H9 (cell line): ENCODE data around the gene TMEM200A. TPM values are rescaled to one million over a fixed set of nuclear protein-coding genes. Genes with fewer than 3 reads are reported as not detected.

Experiments used
- DNase-seq: peaks from one replicate; pipeline ENCODE4 v3.0.0-alpha.2; 2017
- H2AFZ ChIP-seq: one replicate; pipeline ENCODE4 v1.6.1; 2013; ENCODE audit warnings: mild to moderate bottlenecking, low read length, control low read depth, moderate library complexity
- H2AK5ac ChIP-seq: 2 replicates; pipeline ENCODE4 v1.6.1; 2013; ENCODE audit warnings: low read length, control low read depth, mixed read lengths; ENCODE audit not compliant: insufficient read length
- H2BK120ac ChIP-seq: one replicate; pipeline ENCODE4 v1.6.1; 2013; ENCODE audit warnings: low read depth, mild to moderate bottlenecking, low read length, control low read depth, inconsistent platforms; ENCODE audit not compliant: poor library complexity, severe bottlenecking
- H2BK12ac ChIP-seq: 2 replicates; pipeline ENCODE4 v1.6.1; 2013; ENCODE audit warnings: low read length, control low read depth, mixed read lengths, low read depth; ENCODE audit not compliant: insufficient read length
- H2BK15ac ChIP-seq: 2 replicates; pipeline ENCODE4 v1.6.1; 2013; ENCODE audit warnings: low read depth, low read length, control low read depth
- H2BK20ac ChIP-seq: one replicate; pipeline ENCODE4 v1.6.1; 2013; ENCODE audit warnings: low read depth, mild to moderate bottlenecking, low read length, control low read depth, inconsistent platforms; ENCODE audit not compliant: poor library complexity, severe bottlenecking
- H2BK5ac ChIP-seq: 2 replicates; pipeline ENCODE4 v1.6.1; 2013; ENCODE audit warnings: low read length, control low read depth, mixed read lengths; ENCODE audit not compliant: insufficient read length
- H3K14ac ChIP-seq: 2 replicates; pipeline ENCODE4 v1.6.1; 2013; ENCODE audit warnings: low read length, control low read depth; ENCODE audit not compliant: insufficient read depth
- H3K18ac ChIP-seq: 2 replicates; pipeline ENCODE4 v1.6.1; 2013; ENCODE audit warnings: low read depth, mild to moderate bottlenecking, mixed read lengths, low read length, control low read depth; ENCODE audit not compliant: insufficient read length
- H3K23ac ChIP-seq: 2 replicates; pipeline ENCODE4 v1.6.1; 2013; ENCODE audit warnings: low read length, control low read depth, mixed read lengths, low read depth; ENCODE audit not compliant: insufficient read length
- H3K23me2 ChIP-seq: 2 replicates; pipeline ENCODE4 v1.6.1; 2013; ENCODE audit warnings: low read depth, mild to moderate bottlenecking, mixed read lengths, low read length, control low read depth; ENCODE audit not compliant: insufficient read length, poor library complexity, severe bottlenecking
- H3K27ac ChIP-seq: 2 replicates; pipeline ENCODE4 v1.5.1; 2013; ENCODE audit warnings: low read length, control low read depth, mixed read lengths, low read depth; ENCODE audit not compliant: insufficient read length
- H3K27me3 ChIP-seq: 2 replicates; pipeline ENCODE4 v1.6.1; 2013; ENCODE audit warnings: low read length, control low read depth, inconsistent platforms; ENCODE audit not compliant: insufficient read depth
- H3K4ac ChIP-seq: 2 replicates; pipeline ENCODE4 v1.6.1; 2013; ENCODE audit warnings: low read depth, mild to moderate bottlenecking, control low read depth, inconsistent platforms, low read length, moderate library complexity
- H3K4me1 ChIP-seq: 2 replicates; pipeline ENCODE4 v1.6.1; 2013; ENCODE audit warnings: low read length, control low read depth, inconsistent platforms; ENCODE audit not compliant: insufficient read depth
- H3K4me2 ChIP-seq: 2 replicates; pipeline ENCODE4 v1.6.1; 2013; ENCODE audit warnings: low read length, control low read depth, mixed read lengths; ENCODE audit not compliant: insufficient read length, insufficient read depth
- H3K56ac ChIP-seq: 2 replicates; pipeline ENCODE4 v1.6.1; 2013; ENCODE audit warnings: low read depth, mild to moderate bottlenecking, mixed read lengths, low read length, control low read depth; ENCODE audit not compliant: insufficient read length
- H3K79me1 ChIP-seq: 2 replicates; pipeline ENCODE4 v1.6.1; 2013; ENCODE audit warnings: low read depth, mild to moderate bottlenecking, moderate library complexity, low read length, control low read depth, inconsistent platforms; ENCODE audit not compliant: insufficient read depth, poor library complexity, severe bottlenecking
- H3K79me2 ChIP-seq: 2 replicates; pipeline ENCODE4 v1.6.1; 2013; ENCODE audit warnings: low read length, control low read depth, inconsistent platforms; ENCODE audit not compliant: insufficient read depth
- H3K9ac ChIP-seq: 2 replicates; pipeline ENCODE4 v1.6.1; 2013; ENCODE audit warnings: low read length, control low read depth, mixed read lengths; ENCODE audit not compliant: insufficient read length; ENCODE audit errors: extremely low read depth
- H3K9me3 ChIP-seq: one replicate; pipeline ENCODE4 v1.6.1; 2013; ENCODE audit warnings: low read depth, low read length, inconsistent platforms; ENCODE audit not compliant: control insufficient read depth
- H3T11ph ChIP-seq: one replicate; pipeline ENCODE4 v1.6.1; 2013; ENCODE audit warnings: mild to moderate bottlenecking, low read length, control low read depth, inconsistent platforms
- H4K20me1 ChIP-seq: one replicate; pipeline ENCODE4 v1.6.1; 2013; ENCODE audit not compliant: control insufficient read depth, insufficient read length, insufficient read depth
- H4K5ac ChIP-seq: 2 replicates; pipeline ENCODE4 v1.6.1; 2013; ENCODE audit warnings: low read depth, mild to moderate bottlenecking, mixed read lengths, low read length, control low read depth; ENCODE audit not compliant: insufficient read length
- H4K8ac ChIP-seq: replicated peaks from 2 replicates; pipeline ENCODE4 v1.6.1; 2013; ENCODE audit warnings: low read length, control low read depth, mixed read lengths, low read depth; ENCODE audit not compliant: insufficient read length
- H4K91ac ChIP-seq: 2 replicates; pipeline ENCODE4 v1.6.1; 2013; ENCODE audit warnings: low read depth, mild to moderate bottlenecking, moderate library complexity, mixed read lengths, low read length, control low read depth; ENCODE audit not compliant: insufficient read length
- H3K27ac Mint-ChIP-seq, 3 experiments: 2 replicates in 2 of 3; 3 replicates in 1 of 3; pipeline ENCODE4 v1.8.0; 2020 to 2021; ENCODE audit warnings: mixed read lengths in 3 of 3, mild to moderate bottlenecking in 1 of 3, moderate library complexity in 1 of 3
- H3K27me3 Mint-ChIP-seq: 2 replicates; pipeline ENCODE4 v1.8.0; 2021; ENCODE audit warnings: low read depth, mild to moderate bottlenecking, moderate library complexity, mixed read lengths
- H3K36me3 Mint-ChIP-seq, 3 experiments: 2 replicates in 2 of 3; 3 replicates in 1 of 3; pipeline ENCODE4 v1.8.0; 2020 to 2021; ENCODE audit warnings: low read depth in 3 of 3, mixed read lengths in 3 of 3; ENCODE audit not compliant: insufficient read depth in 1 of 3
- H3K4me1 Mint-ChIP-seq, 2 experiments: 2 replicates each; pipeline ENCODE4 v1.8.0; 2020; ENCODE audit warnings: mixed read lengths in 2 of 2
- H3K4me3 Mint-ChIP-seq, 2 experiments: 2 replicates in 1 of 2; 3 replicates in 1 of 2; pipeline ENCODE4 v1.8.0; 2020 to 2021; ENCODE audit warnings: mild to moderate bottlenecking in 2 of 2, mixed read lengths in 2 of 2, moderate library complexity in 1 of 2
- H3K9me3 Mint-ChIP-seq, 2 experiments: 2 replicates in 1 of 2; 3 replicates in 1 of 2; pipeline ENCODE4 v1.8.0; 2020; ENCODE audit warnings: mild to moderate bottlenecking in 2 of 2, mixed read lengths in 2 of 2, moderate library complexity in 1 of 2
- WGBS: extraction: QIAGEN DNeasy Blood & Tissue Kit; methylation state at CpG from one replicate; pipeline ENCODE4 v1.1.7; 2013; ENCODE audit warnings: missing lambda C conversion rate, low lambda C conversion rate, mixed read lengths; ENCODE audit not compliant: insufficient read length; ENCODE audit errors: extremely low coverage; 5-methylcytosine and 5-hydroxymethylcytosine counted together
- total RNA-seq: library from RNA; stranded (reverse); gene quantifications from 2 replicates; pipeline ENCODE4 v1.2.1, GENCODE V29; 2021
- TF ChIP-seq, protein P1 (sequence below): fragments of 200-600 bp; sonication (generic); conservative IDR thresholded peaks from 3 replicates; pipeline ENCODE4 v1.8.0; 2021; ENCODE audit warnings: antibody characterized with exemption, mild to moderate bottlenecking

TMEM200A gene
- total RNA-seq, 1 experiment from 2014 or later = 6.1 TPM

DNA sequence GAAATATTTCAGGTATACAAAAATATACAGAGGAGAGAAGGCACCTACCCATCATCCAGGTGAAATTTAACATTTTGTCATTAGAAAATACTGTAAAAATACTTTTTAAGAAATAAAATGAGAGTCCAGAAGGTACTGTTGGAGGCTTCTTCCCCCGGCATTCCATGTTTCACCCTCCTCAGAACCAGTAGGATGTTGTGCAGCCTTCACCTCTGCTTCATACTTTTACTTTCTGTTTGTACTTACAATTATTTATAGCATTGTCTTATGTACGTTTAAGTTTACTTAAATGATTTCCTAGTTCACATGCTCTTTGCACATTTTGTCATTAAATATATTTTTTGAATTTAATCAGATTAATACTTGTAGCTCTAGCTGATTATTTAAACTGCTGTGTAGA lies 30.9 kb downstream of the TMEM200A start:
- no peak overlapping the region for H2BK5ac ChIP-seq
- Mint-ChIP-seq H3K27me3 (no peaks in the 10 kb centered on the region), H3K9me3 (no peaks in the 10 kb centered on the region; a peak in 1 of 5 replicates), H3K36me3 (no peaks in the 10 kb centered on the region; a peak in 3 of 7 replicates), H3K27ac (no peak overlapping the region), H3K4me1 (no peaks in the 10 kb centered on the region), H3K4me3 (no peak overlapping the region)
- H2BK120ac ChIP-seq = no peak overlapping the region
- no peaks in the 10 kb centered on the region for H3K27me3 ChIP-seq
- no peak overlapping the region for H3K27ac ChIP-seq
- H4K20me1 ChIP-seq = no peaks in the 10 kb centered on the region
- no peak overlapping the region for H4K5ac ChIP-seq
- H4K8ac ChIP-seq = no peak overlapping the region
- no peak overlapping the region for H2BK12ac ChIP-seq
- H3K9me3 ChIP-seq = no peaks in the 10 kb centered on the region
- no peaks in the 10 kb centered on the region for H3K23me2 ChIP-seq
- H3K23ac ChIP-seq = no peak overlapping the region
- H3K9ac ChIP-seq = no peak overlapping the region
- H4K91ac ChIP-seq = no peak overlapping the region
- no peak overlapping the region for H3K4me2 ChIP-seq
- no peak overlapping the region for H2AFZ ChIP-seq
- no peaks in the 10 kb centered on the region for H3K79me1 ChIP-seq
- H3K4me1 ChIP-seq = no peaks in the 10 kb centered on the region
- no peak for DNase-seq
- no peak overlapping the region for H3K4ac ChIP-seq
- no peak overlapping the region for H2AK5ac ChIP-seq
- no peak overlapping the region for H3K14ac ChIP-seq
- no peaks in the 10 kb centered on the region for H3K79me2 ChIP-seq
- no peak overlapping the region for H3K56ac ChIP-seq
- H2BK20ac ChIP-seq = no peak overlapping the region
- no peak overlapping the region for H3T11ph ChIP-seq
- WGBS = no CpG with 5 or more reads among the region's 2 CpGs
- H3K18ac ChIP-seq = no peak overlapping the region
- H2BK15ac ChIP-seq = no peak overlapping the region
- TF ChIP-seq, protein P1, sequence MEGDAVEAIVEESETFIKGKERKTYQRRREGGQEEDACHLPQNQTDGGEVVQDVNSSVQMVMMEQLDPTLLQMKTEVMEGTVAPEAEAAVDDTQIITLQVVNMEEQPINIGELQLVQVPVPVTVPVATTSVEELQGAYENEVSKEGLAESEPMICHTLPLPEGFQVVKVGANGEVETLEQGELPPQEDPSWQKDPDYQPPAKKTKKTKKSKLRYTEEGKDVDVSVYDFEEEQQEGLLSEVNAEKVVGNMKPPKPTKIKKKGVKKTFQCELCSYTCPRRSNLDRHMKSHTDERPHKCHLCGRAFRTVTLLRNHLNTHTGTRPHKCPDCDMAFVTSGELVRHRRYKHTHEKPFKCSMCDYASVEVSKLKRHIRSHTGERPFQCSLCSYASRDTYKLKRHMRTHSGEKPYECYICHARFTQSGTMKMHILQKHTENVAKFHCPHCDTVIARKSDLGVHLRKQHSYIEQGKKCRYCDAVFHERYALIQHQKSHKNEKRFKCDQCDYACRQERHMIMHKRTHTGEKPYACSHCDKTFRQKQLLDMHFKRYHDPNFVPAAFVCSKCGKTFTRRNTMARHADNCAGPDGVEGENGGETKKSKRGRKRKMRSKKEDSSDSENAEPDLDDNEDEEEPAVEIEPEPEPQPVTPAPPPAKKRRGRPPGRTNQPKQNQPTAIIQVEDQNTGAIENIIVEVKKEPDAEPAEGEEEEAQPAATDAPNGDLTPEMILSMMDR = no peak
